H9 (cell line): ENCODE data around the gene CAPZA2. TPM values are rescaled to one million over a fixed set of nuclear protein-coding genes. Genes with fewer than 3 reads are reported as not detected.

Experiments used
- DNase-seq: peaks from one replicate; pipeline ENCODE4 v3.0.0-alpha.2; 2017
- H2AFZ ChIP-seq: one replicate; pipeline ENCODE4 v1.6.1; 2013; ENCODE audit warnings: mild to moderate bottlenecking, low read length, control low read depth, moderate library complexity
- H2AK5ac ChIP-seq: 2 replicates; pipeline ENCODE4 v1.6.1; 2013; ENCODE audit warnings: low read length, control low read depth, mixed read lengths; ENCODE audit not compliant: insufficient read length
- H2BK120ac ChIP-seq: one replicate; pipeline ENCODE4 v1.6.1; 2013; ENCODE audit warnings: low read depth, mild to moderate bottlenecking, low read length, control low read depth, inconsistent platforms; ENCODE audit not compliant: poor library complexity, severe bottlenecking
- H2BK12ac ChIP-seq: 2 replicates; pipeline ENCODE4 v1.6.1; 2013; ENCODE audit warnings: low read length, control low read depth, mixed read lengths, low read depth; ENCODE audit not compliant: insufficient read length
- H2BK15ac ChIP-seq: 2 replicates; pipeline ENCODE4 v1.6.1; 2013; ENCODE audit warnings: low read depth, low read length, control low read depth
- H2BK20ac ChIP-seq: one replicate; pipeline ENCODE4 v1.6.1; 2013; ENCODE audit warnings: low read depth, mild to moderate bottlenecking, low read length, control low read depth, inconsistent platforms; ENCODE audit not compliant: poor library complexity, severe bottlenecking
- H2BK5ac ChIP-seq: 2 replicates; pipeline ENCODE4 v1.6.1; 2013; ENCODE audit warnings: low read length, control low read depth, mixed read lengths; ENCODE audit not compliant: insufficient read length
- H3K14ac ChIP-seq: 2 replicates; pipeline ENCODE4 v1.6.1; 2013; ENCODE audit warnings: low read length, control low read depth; ENCODE audit not compliant: insufficient read depth
- H3K18ac ChIP-seq: 2 replicates; pipeline ENCODE4 v1.6.1; 2013; ENCODE audit warnings: low read depth, mild to moderate bottlenecking, mixed read lengths, low read length, control low read depth; ENCODE audit not compliant: insufficient read length
- H3K23ac ChIP-seq: 2 replicates; pipeline ENCODE4 v1.6.1; 2013; ENCODE audit warnings: low read length, control low read depth, mixed read lengths, low read depth; ENCODE audit not compliant: insufficient read length
- H3K23me2 ChIP-seq: 2 replicates; pipeline ENCODE4 v1.6.1; 2013; ENCODE audit warnings: low read depth, mild to moderate bottlenecking, mixed read lengths, low read length, control low read depth; ENCODE audit not compliant: insufficient read length, poor library complexity, severe bottlenecking
- H3K27ac ChIP-seq: 2 replicates; pipeline ENCODE4 v1.5.1; 2013; ENCODE audit warnings: low read length, control low read depth, mixed read lengths, low read depth; ENCODE audit not compliant: insufficient read length
- H3K27me3 ChIP-seq: 2 replicates; pipeline ENCODE4 v1.6.1; 2013; ENCODE audit warnings: low read length, control low read depth, inconsistent platforms; ENCODE audit not compliant: insufficient read depth
- H3K4ac ChIP-seq: 2 replicates; pipeline ENCODE4 v1.6.1; 2013; ENCODE audit warnings: low read depth, mild to moderate bottlenecking, control low read depth, inconsistent platforms, low read length, moderate library complexity
- H3K4me1 ChIP-seq: 2 replicates; pipeline ENCODE4 v1.6.1; 2013; ENCODE audit warnings: low read length, control low read depth, inconsistent platforms; ENCODE audit not compliant: insufficient read depth
- H3K4me2 ChIP-seq: 2 replicates; pipeline ENCODE4 v1.6.1; 2013; ENCODE audit warnings: low read length, control low read depth, mixed read lengths; ENCODE audit not compliant: insufficient read length, insufficient read depth
- H3K56ac ChIP-seq: 2 replicates; pipeline ENCODE4 v1.6.1; 2013; ENCODE audit warnings: low read depth, mild to moderate bottlenecking, mixed read lengths, low read length, control low read depth; ENCODE audit not compliant: insufficient read length
- H3K79me1 ChIP-seq: 2 replicates; pipeline ENCODE4 v1.6.1; 2013; ENCODE audit warnings: low read depth, mild to moderate bottlenecking, moderate library complexity, low read length, control low read depth, inconsistent platforms; ENCODE audit not compliant: insufficient read depth, poor library complexity, severe bottlenecking
- H3K79me2 ChIP-seq: 2 replicates; pipeline ENCODE4 v1.6.1; 2013; ENCODE audit warnings: low read length, control low read depth, inconsistent platforms; ENCODE audit not compliant: insufficient read depth
- H3K9ac ChIP-seq: 2 replicates; pipeline ENCODE4 v1.6.1; 2013; ENCODE audit warnings: low read length, control low read depth, mixed read lengths; ENCODE audit not compliant: insufficient read length; ENCODE audit errors: extremely low read depth
- H3K9me3 ChIP-seq: one replicate; pipeline ENCODE4 v1.6.1; 2013; ENCODE audit warnings: low read depth, low read length, inconsistent platforms; ENCODE audit not compliant: control insufficient read depth
- H3T11ph ChIP-seq: one replicate; pipeline ENCODE4 v1.6.1; 2013; ENCODE audit warnings: mild to moderate bottlenecking, low read length, control low read depth, inconsistent platforms
- H4K20me1 ChIP-seq: one replicate; pipeline ENCODE4 v1.6.1; 2013; ENCODE audit not compliant: control insufficient read depth, insufficient read length, insufficient read depth
- H4K5ac ChIP-seq: 2 replicates; pipeline ENCODE4 v1.6.1; 2013; ENCODE audit warnings: low read depth, mild to moderate bottlenecking, mixed read lengths, low read length, control low read depth; ENCODE audit not compliant: insufficient read length
- H4K8ac ChIP-seq: replicated peaks from 2 replicates; pipeline ENCODE4 v1.6.1; 2013; ENCODE audit warnings: low read length, control low read depth, mixed read lengths, low read depth; ENCODE audit not compliant: insufficient read length
- H4K91ac ChIP-seq: 2 replicates; pipeline ENCODE4 v1.6.1; 2013; ENCODE audit warnings: low read depth, mild to moderate bottlenecking, moderate library complexity, mixed read lengths, low read length, control low read depth; ENCODE audit not compliant: insufficient read length
- H3K27ac Mint-ChIP-seq, 3 experiments: 2 replicates in 2 of 3; 3 replicates in 1 of 3; pipeline ENCODE4 v1.8.0; 2020 to 2021; ENCODE audit warnings: mixed read lengths in 3 of 3, mild to moderate bottlenecking in 1 of 3, moderate library complexity in 1 of 3
- H3K27me3 Mint-ChIP-seq: 2 replicates; pipeline ENCODE4 v1.8.0; 2021; ENCODE audit warnings: low read depth, mild to moderate bottlenecking, moderate library complexity, mixed read lengths
- H3K36me3 Mint-ChIP-seq, 3 experiments: 2 replicates in 2 of 3; 3 replicates in 1 of 3; pipeline ENCODE4 v1.8.0; 2020 to 2021; ENCODE audit warnings: low read depth in 3 of 3, mixed read lengths in 3 of 3; ENCODE audit not compliant: insufficient read depth in 1 of 3
- H3K4me1 Mint-ChIP-seq, 2 experiments: 2 replicates each; pipeline ENCODE4 v1.8.0; 2020; ENCODE audit warnings: mixed read lengths in 2 of 2
- H3K4me3 Mint-ChIP-seq, 2 experiments: 2 replicates in 1 of 2; 3 replicates in 1 of 2; pipeline ENCODE4 v1.8.0; 2020 to 2021; ENCODE audit warnings: mild to moderate bottlenecking in 2 of 2, mixed read lengths in 2 of 2, moderate library complexity in 1 of 2
- H3K9me3 Mint-ChIP-seq, 2 experiments: 2 replicates in 1 of 2; 3 replicates in 1 of 2; pipeline ENCODE4 v1.8.0; 2020; ENCODE audit warnings: mild to moderate bottlenecking in 2 of 2, mixed read lengths in 2 of 2, moderate library complexity in 1 of 2
- WGBS: extraction: QIAGEN DNeasy Blood & Tissue Kit; methylation state at CpG from one replicate; pipeline ENCODE4 v1.1.7; 2013; ENCODE audit warnings: missing lambda C conversion rate, low lambda C conversion rate, mixed read lengths; ENCODE audit not compliant: insufficient read length; ENCODE audit errors: extremely low coverage; 5-methylcytosine and 5-hydroxymethylcytosine counted together
- total RNA-seq: library from RNA; stranded (reverse); gene quantifications from 2 replicates; pipeline ENCODE4 v1.2.1, GENCODE V29; 2021
- TF ChIP-seq, protein P1 (sequence below): fragments of 200-600 bp; sonication (generic); conservative IDR thresholded peaks from 3 replicates; pipeline ENCODE4 v1.8.0; 2021; ENCODE audit warnings: antibody characterized with exemption, mild to moderate bottlenecking

The CAPZA2 gene
- total RNA-seq, 1 experiment from 2014 or later: 131 TPM

DNA sequence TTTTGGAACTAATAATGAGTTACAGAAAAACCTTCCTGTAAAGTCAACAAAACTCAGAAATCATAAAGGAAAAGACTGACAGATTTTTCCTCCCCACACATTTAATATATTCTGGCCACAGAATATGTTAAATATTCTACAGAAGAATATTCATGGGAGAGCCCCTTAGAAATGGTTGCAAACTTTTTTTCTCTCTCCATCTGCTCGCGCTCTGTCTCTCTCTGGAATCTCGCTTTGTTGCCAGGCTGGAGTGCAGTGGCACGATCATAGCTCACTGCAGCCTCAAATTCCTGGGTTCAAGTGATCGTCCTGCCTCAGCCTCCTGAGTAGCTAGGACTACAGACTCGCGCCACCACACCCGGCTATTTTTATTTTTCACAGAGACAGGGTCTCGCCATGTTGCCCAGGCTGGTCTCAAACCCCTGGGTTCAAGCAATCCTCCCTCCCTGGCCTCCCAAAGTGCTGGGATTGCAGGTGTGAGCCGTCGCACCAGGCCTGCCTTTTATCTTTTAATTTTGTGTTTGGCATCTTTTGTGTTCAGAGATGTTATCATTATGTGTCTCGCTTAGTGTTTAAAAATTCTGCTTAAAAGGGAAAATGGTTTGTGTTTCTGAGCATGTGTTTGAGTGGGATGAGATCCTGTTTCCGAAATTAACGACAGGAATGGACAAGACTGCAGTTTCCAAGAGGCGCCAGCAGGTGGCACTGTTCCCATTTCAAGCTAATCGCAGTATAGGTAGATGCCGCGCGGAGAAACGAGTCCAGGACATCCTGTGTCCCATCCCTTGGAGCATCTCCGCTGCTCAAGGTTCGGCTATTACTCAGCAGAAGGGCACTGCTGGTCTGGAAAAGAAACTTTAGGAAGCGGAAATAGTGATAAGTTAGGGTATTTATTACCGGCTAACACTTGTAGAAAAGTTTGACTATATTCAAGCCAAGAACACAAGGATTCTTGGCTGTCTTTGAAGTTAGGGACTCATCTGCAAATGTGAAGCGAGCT lies 67.8 kb downstream of the CAPZA2 start:
- Mint-ChIP-seq H3K4me1 (peaks cover 9 to 13% of the 10 kb centered on the region in 2 experiments), H3K4me3 (no peak overlapping the region), H3K27ac (no peak overlapping the region), H3K27me3 (peaks cover 9% of the 10 kb centered on the region), H3K36me3 (no peaks in the 10 kb centered on the region), H3K9me3 (no peaks in the 10 kb centered on the region)
- no peaks in the 10 kb centered on the region for H3K79me1 ChIP-seq
- no peak overlapping the region for H2AFZ ChIP-seq
- WGBS: no CpG with 5 or more reads among the region's 25 CpGs
- H3K56ac ChIP-seq: no peak overlapping the region
- no peak overlapping the region for H2BK12ac ChIP-seq
- no peak overlapping the region for H3K18ac ChIP-seq
- H2BK15ac ChIP-seq: no peak overlapping the region
- no peak overlapping the region for H2AK5ac ChIP-seq
- H4K20me1 ChIP-seq: no peaks in the 10 kb centered on the region
- H4K5ac ChIP-seq: no peak overlapping the region
- H2BK5ac ChIP-seq: no peak overlapping the region
- TF ChIP-seq, protein P1, sequence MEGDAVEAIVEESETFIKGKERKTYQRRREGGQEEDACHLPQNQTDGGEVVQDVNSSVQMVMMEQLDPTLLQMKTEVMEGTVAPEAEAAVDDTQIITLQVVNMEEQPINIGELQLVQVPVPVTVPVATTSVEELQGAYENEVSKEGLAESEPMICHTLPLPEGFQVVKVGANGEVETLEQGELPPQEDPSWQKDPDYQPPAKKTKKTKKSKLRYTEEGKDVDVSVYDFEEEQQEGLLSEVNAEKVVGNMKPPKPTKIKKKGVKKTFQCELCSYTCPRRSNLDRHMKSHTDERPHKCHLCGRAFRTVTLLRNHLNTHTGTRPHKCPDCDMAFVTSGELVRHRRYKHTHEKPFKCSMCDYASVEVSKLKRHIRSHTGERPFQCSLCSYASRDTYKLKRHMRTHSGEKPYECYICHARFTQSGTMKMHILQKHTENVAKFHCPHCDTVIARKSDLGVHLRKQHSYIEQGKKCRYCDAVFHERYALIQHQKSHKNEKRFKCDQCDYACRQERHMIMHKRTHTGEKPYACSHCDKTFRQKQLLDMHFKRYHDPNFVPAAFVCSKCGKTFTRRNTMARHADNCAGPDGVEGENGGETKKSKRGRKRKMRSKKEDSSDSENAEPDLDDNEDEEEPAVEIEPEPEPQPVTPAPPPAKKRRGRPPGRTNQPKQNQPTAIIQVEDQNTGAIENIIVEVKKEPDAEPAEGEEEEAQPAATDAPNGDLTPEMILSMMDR: peak; percentile 94
- no peaks in the 10 kb centered on the region for H3K79me2 ChIP-seq
- H3K27ac ChIP-seq: no peak overlapping the region
- H4K8ac ChIP-seq: no peak overlapping the region
- H3K4me1 ChIP-seq: 0 out of 2 replicates have a peak, but pooled peaks cover 3% of the 10 kb centered on the region
- H3K4me2 ChIP-seq: no peak overlapping the region
- no peak overlapping the region for H3K23ac ChIP-seq
- no peak overlapping the region for H3K14ac ChIP-seq
- no peaks in the 10 kb centered on the region for H3K23me2 ChIP-seq
- no peak overlapping the region for H2BK120ac ChIP-seq
- no peak overlapping the region for H3K9ac ChIP-seq
- H3K4ac ChIP-seq: no peak overlapping the region
- H2BK20ac ChIP-seq: no peak overlapping the region
- H3T11ph ChIP-seq: no peak overlapping the region
- H3K9me3 ChIP-seq: no peaks in the 10 kb centered on the region
- peak; percentile 82 for DNase-seq
- H3K27me3 ChIP-seq: no peaks in the 10 kb centered on the region; the same call in 1 of the 2 replicates
- H4K91ac ChIP-seq: no peak overlapping the region
